Parathyroid adenoma (tissue), 2 donors: ENCODE data around the gene PTGER4.

Source experiments
- H2AFZ ChIP-seq: fragments of 300-600 bp; sonication (generic); one replicate; pipeline ENCODE4 v1.7.0; 2017; ENCODE audit warnings: antibody characterized with exemption, mild to moderate bottlenecking
- H3K27ac ChIP-seq: fragments of 300-600 bp; sonication (generic); one replicate; pipeline ENCODE4 v1.7.0; 2017
- H3K27me3 ChIP-seq: fragments of 300-600 bp; sonication (generic); one replicate; pipeline ENCODE4 v1.7.0; 2017; ENCODE audit warnings: low read length; ENCODE audit not compliant: control insufficient read depth, insufficient read depth
- H3K36me3 ChIP-seq: fragments of 300-600 bp; sonication (generic); one replicate; pipeline ENCODE4 v1.7.0; 2017; ENCODE audit warnings: low read length; ENCODE audit not compliant: control insufficient read depth, insufficient read depth
- H3K4me1 ChIP-seq: fragments of 300-600 bp; sonication (generic); one replicate; pipeline ENCODE4 v1.7.0; 2017; ENCODE audit warnings: control low read depth
- H3K4me2 ChIP-seq: fragments of 300-600 bp; sonication (generic); one replicate; pipeline ENCODE4 v1.7.0; 2017; ENCODE audit warnings: low read length
- H3K4me3 ChIP-seq: fragments of 300-600 bp; sonication (generic); one replicate; pipeline ENCODE4 v1.7.0; 2017; ENCODE audit warnings: low read depth, low read length
- H3K79me2 ChIP-seq: fragments of 300-600 bp; sonication (generic); one replicate; pipeline ENCODE4 v1.7.0; 2017; ENCODE audit warnings: control low read depth
- H3K9ac ChIP-seq: fragments of 300-600 bp; sonication (generic); one replicate; pipeline ENCODE4 v1.7.0; 2017; ENCODE audit warnings: mild to moderate bottlenecking
- H3K9me3 ChIP-seq: fragments of 300-600 bp; sonication (generic); one replicate; pipeline ENCODE4 v1.7.0; 2017; ENCODE audit warnings: low read length; ENCODE audit not compliant: control insufficient read depth
- CTCF ChIP-seq: fragments of 300-600 bp; sonication (generic); IDR thresholded peaks from one replicate; pipeline ENCODE4 v1.7.0; 2017; ENCODE audit warnings: antibody characterized with exemption, mild to moderate bottlenecking
- donor health status: primary hyperparathyroidism.

PTGER4 gene

GRCh38 chr5:40676613-40677343, 2.9 kb upstream of the PTGER4 start:
- Histone ChIP-seq H3K4me3 (no peak overlapping the region), H3K4me2 (no peak overlapping the region), H3K4me1 (no peaks in the 10 kb centered on the region), H3K79me2 (no peaks in the 10 kb centered on the region), H3K9me3 (no peaks in the 10 kb centered on the region), H2AFZ (no peak overlapping the region), H3K27me3 (peaks cover 2% of the 10 kb centered on the region), H3K9ac (no peak overlapping the region), H3K27ac (no peak overlapping the region), H3K36me3 (no peaks in the 10 kb centered on the region)
- TF ChIP-seq CTCF: no peak

DNA sequence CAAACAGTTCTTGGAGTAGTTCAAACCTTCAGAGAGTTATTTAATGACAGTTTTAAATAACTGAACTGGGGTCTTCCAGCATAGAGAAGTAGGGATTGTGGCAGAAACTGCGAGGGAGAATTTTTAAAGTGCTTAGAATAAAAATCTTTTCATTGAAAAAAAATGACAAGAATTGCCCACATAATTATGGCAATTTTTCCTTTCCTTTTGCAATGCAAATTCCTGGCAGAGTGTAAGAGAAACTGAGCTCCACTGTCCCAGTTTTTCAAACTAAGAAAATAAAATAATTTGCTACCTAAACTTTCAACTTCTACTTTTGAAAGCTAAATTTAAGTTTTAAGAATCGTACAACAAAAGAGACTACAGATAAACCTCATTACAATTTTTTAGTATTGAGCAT, 2.3 kb upstream of the PTGER4 start:
- no peak overlapping the region for H2AFZ ChIP-seq
- H3K27me3 ChIP-seq: peaks cover 2% of the 10 kb centered on the region
- no peaks in the 10 kb centered on the region for H3K4me1 ChIP-seq
- no peaks in the 10 kb centered on the region for H3K36me3 ChIP-seq
- no peak overlapping the region for H3K9ac ChIP-seq
- H3K4me3 ChIP-seq: no peak overlapping the region
- H3K79me2 ChIP-seq: no peaks in the 10 kb centered on the region
- H3K27ac ChIP-seq: no peak overlapping the region
- no peaks in the 10 kb centered on the region for H3K9me3 ChIP-seq
- TF ChIP-seq CTCF: no peak
- H3K4me2 ChIP-seq: no peak overlapping the region

GRCh38 chr5:40678026-40678425, 1.7 kb upstream of the PTGER4 start:
- H3K4me3 ChIP-seq: no peak overlapping the region
- H3K9me3 ChIP-seq: no peaks in the 10 kb centered on the region
- no peak overlapping the region for H2AFZ ChIP-seq
- H3K4me1 ChIP-seq: no peaks in the 10 kb centered on the region
- no peaks in the 10 kb centered on the region for H3K36me3 ChIP-seq
- no peaks in the 10 kb centered on the region for H3K79me2 ChIP-seq
- H3K27ac ChIP-seq: no peak overlapping the region
- H3K9ac ChIP-seq: no peak overlapping the region
- peaks cover 2% of the 10 kb centered on the region for H3K27me3 ChIP-seq
- TF ChIP-seq CTCF: no peak
- H3K4me2 ChIP-seq: no peak overlapping the region

- H3K4me3 ChIP-seq: peak overlapping the region; percentile 41
- H3K36me3 ChIP-seq: no peaks in the 10 kb centered on the region
- peaks cover 2% of the 10 kb centered on the region for H3K27me3 ChIP-seq
- no peak overlapping the region for H3K9ac ChIP-seq
- peak overlapping the region; percentile 84 for H3K27ac ChIP-seq
- H3K9me3 ChIP-seq: no peaks in the 10 kb centered on the region
- no peaks in the 10 kb centered on the region for H3K4me1 ChIP-seq
- H3K4me2 ChIP-seq: peak overlapping the region; percentile 71
- no peaks in the 10 kb centered on the region for H3K79me2 ChIP-seq
- no peak for TF ChIP-seq CTCF
- peak overlapping the region; percentile 83 for H2AFZ ChIP-seq
These were observed 1.1 kb upstream of the PTGER4 start for GRCh38 chr5:40678460-40679147.
